MM.1S (cell line): ENCODE measurements around the gene ST3GAL4.
"Not testable (repeated sequence)": the region's sequence is repeated elsewhere in the genome, so short reads cannot be mapped to it uniquely, and the experiment has no call there.

Experiments
- DNase-seq: peaks from one replicate; pipeline ENCODE4 v3.0.0-alpha.2; 2015
- H2AFZ ChIP-seq: fragments of 300-600 bp; sonication (generic); 2 replicates; pipeline ENCODE4 v1.6.0; 2016; ENCODE audit warnings: antibody characterized with exemption, low read length
- H3F3A ChIP-seq: fragments of 300-600 bp; sonication (generic); 2 replicates; pipeline ENCODE4 v1.6.1; 2016; ENCODE audit warnings: mild to moderate bottlenecking, antibody characterized with exemption, low read length, moderate library complexity, mixed read lengths; ENCODE audit not compliant: insufficient read depth
- H3K27ac ChIP-seq: fragments of 300-600 bp; sonication (generic); 2 replicates; pipeline ENCODE4 v1.5.1; 2016; ENCODE audit warnings: mild to moderate bottlenecking, low read length
- H3K27me3 ChIP-seq: fragments of 300-600 bp; sonication (generic); replicated peaks from 2 replicates; pipeline ENCODE4 v1.6.0; 2016; ENCODE audit warnings: low read length; ENCODE audit not compliant: insufficient read depth
- H3K36me3 ChIP-seq: fragments of 300-600 bp; sonication (generic); replicated peaks from 2 replicates; pipeline ENCODE4 v1.6.1; 2016; ENCODE audit warnings: mild to moderate bottlenecking, low read length, mixed read lengths; ENCODE audit not compliant: insufficient read depth
- H3K4me1 ChIP-seq: fragments of 300-600 bp; sonication (generic); 2 replicates; pipeline ENCODE4 v1.6.1; 2016; ENCODE audit warnings: low read length, mixed read lengths
- H3K4me2 ChIP-seq: fragments of 300-600 bp; sonication (generic); 2 replicates; pipeline ENCODE4 v1.6.0; 2016; ENCODE audit warnings: low read depth, low read length
- H3K4me3 ChIP-seq: fragments of 300-600 bp; sonication (generic); 2 replicates; pipeline ENCODE4 v1.5.1; 2016; ENCODE audit warnings: low read length, mixed read lengths
- H3K79me2 ChIP-seq: fragments of 300-600 bp; sonication (generic); 2 replicates; pipeline ENCODE4 v1.6.1; 2016; ENCODE audit warnings: mixed run types, low read length, mixed read lengths
- H3K9ac ChIP-seq: fragments of 300-600 bp; sonication (generic); 2 replicates; pipeline ENCODE4 v1.6.1; 2016; ENCODE audit warnings: low read length, mixed read lengths
- H3K9me2 ChIP-seq: fragments of 300-600 bp; sonication (generic); replicated peaks from 2 replicates; pipeline ENCODE4 v1.6.1; 2016; ENCODE audit warnings: mild to moderate bottlenecking, low read length, mixed read lengths; ENCODE audit not compliant: insufficient read depth
- H3K9me3 ChIP-seq: fragments of 300-600 bp; sonication (generic); replicated peaks from 2 replicates; pipeline ENCODE4 v1.6.1; 2016; ENCODE audit warnings: mild to moderate bottlenecking, low read length, mixed read lengths; ENCODE audit not compliant: insufficient read depth
- H4K20me1 ChIP-seq: fragments of 300-600 bp; sonication (generic); 2 replicates; pipeline ENCODE4 v1.6.1; 2016; ENCODE audit warnings: mild to moderate bottlenecking, low read length, moderate library complexity, mixed read lengths; ENCODE audit not compliant: insufficient read depth
- CTCF ChIP-seq: fragments of 300-600 bp; sonication (generic); IDR thresholded peaks from 2 replicates; pipeline ENCODE4 v1.5.1; 2016; ENCODE audit warnings: antibody characterized with exemption, low read length, mixed read lengths
- EZH2 ChIP-seq: fragments of 300-600 bp; sonication (generic); optimal IDR thresholded peaks from 2 replicates; pipeline ENCODE3; 2017; ENCODE audit warnings: low read depth, mild to moderate bottlenecking, antibody characterized with exemption, low read length, mixed read lengths
- EZH2phosphoT487 ChIP-seq: fragments of 300-600 bp; sonication (generic); IDR thresholded peaks from 2 replicates; pipeline ENCODE4 v1.6.1; 2018; ENCODE audit warnings: antibody characterized with exemption, low read length

The ST3GAL4 gene

GRCh38 chr11:126375726-126376125 is 20.2 kb downstream of the ST3GAL4 start:
- Histone ChIP-seq H3K4me1 (no peaks in the 10 kb centered on the region), H3K79me2 (no peaks in the 10 kb centered on the region), H3K36me3 (no peaks in the 10 kb centered on the region), H3K9ac (no peak overlapping the region), H3K27ac (no peak overlapping the region), H3K4me3 (no peak overlapping the region), H3K4me2 (no peak overlapping the region), H3K27me3 (no peaks in the 10 kb centered on the region), H3F3A (no peaks in the 10 kb centered on the region), H3K9me2 (no peaks in the 10 kb centered on the region), H3K9me3 (no peaks in the 10 kb centered on the region), H2AFZ (no peak overlapping the region), H4K20me1 (no peaks in the 10 kb centered on the region)
- TF ChIP-seq CTCF (no peak), EZH2 (no peak), EZH2phosphoT487 (no peak)
- no peak for DNase-seq

GRCh38 chr11:126378763-126379162 is 23.3 kb downstream of the ST3GAL4 start:
- Histone ChIP-seq H3K36me3 (no peaks in the 10 kb centered on the region), H3K79me2 (no peaks in the 10 kb centered on the region), H3K4me1 (no peaks in the 10 kb centered on the region), H3K9me2 (no peaks in the 10 kb centered on the region), H3K4me2 (no peak overlapping the region), H4K20me1 (no peaks in the 10 kb centered on the region), H3F3A (no peaks in the 10 kb centered on the region), H3K4me3 (no peak overlapping the region), H3K9me3 (no peaks in the 10 kb centered on the region), H3K27me3 (no peaks in the 10 kb centered on the region), H3K27ac (no peak overlapping the region), H3K9ac (no peak overlapping the region), H2AFZ (no peak overlapping the region)
- no peak for DNase-seq
- TF ChIP-seq CTCF (no peak), EZH2 (no peak), EZH2phosphoT487 (no peak)

GRCh38 chr11:126380909-126381308 is 25.4 kb downstream of the ST3GAL4 start:
- Histone ChIP-seq H3F3A (no peaks in the 10 kb centered on the region), H3K36me3 (no peaks in the 10 kb centered on the region), H3K27me3 (no peaks in the 10 kb centered on the region), H3K9me3 (no peaks in the 10 kb centered on the region), H2AFZ (no peak overlapping the region), H3K4me1 (no peaks in the 10 kb centered on the region), H3K79me2 (no peaks in the 10 kb centered on the region), H3K9me2 (no peaks in the 10 kb centered on the region), H3K27ac (no peak overlapping the region), H3K4me2 (no peak overlapping the region), H3K4me3 (no peak overlapping the region), H4K20me1 (no peaks in the 10 kb centered on the region), H3K9ac (no peak overlapping the region)
- DNase-seq, result no peak
- TF ChIP-seq CTCF (no peak), EZH2 (no peak), EZH2phosphoT487 (no peak)

- not testable (repeated sequence) for H3K27ac ChIP-seq, H3K36me3 ChIP-seq, H3K9me3 ChIP-seq, H4K20me1 ChIP-seq, H2AFZ ChIP-seq, H3K4me1 ChIP-seq, H3K9me2 ChIP-seq, H3K4me2 ChIP-seq, H3K9ac ChIP-seq, H3K4me3 ChIP-seq, H3F3A ChIP-seq, DNase-seq, H3K27me3 ChIP-seq, H3K79me2 ChIP-seq
Measured at GRCh38 chr11:126381960-126382359, 26.5 kb downstream of the ST3GAL4 start.

GRCh38 chr11:126382641-126383040 is 27.2 kb downstream of the ST3GAL4 start:
- not testable (repeated sequence) for H3K4me1 ChIP-seq, H3K4me3 ChIP-seq, H3K27me3 ChIP-seq, H3K9ac ChIP-seq, H3K9me2 ChIP-seq, H3K4me2 ChIP-seq, H3K27ac ChIP-seq, H3K36me3 ChIP-seq, H4K20me1 ChIP-seq, H3F3A ChIP-seq, H3K79me2 ChIP-seq, DNase-seq, H3K9me3 ChIP-seq, H2AFZ ChIP-seq
